ENCODE results near the gene ZNF865. TPM values are rescaled to one million over a fixed set of nuclear protein-coding genes. Genes with fewer than 3 reads are reported as not detected.
A peak's percentile ranks its signal among the peaks of the same experiment; 100 is the strongest.

ZNF865 gene
- total RNA-seq, 2 donors from 2014 or later = 16.2 to 20.2 TPM

- ATAC-seq = no peak
- no peak for DNase-seq
- intact Hi-C loops (cut with DNase I) = no loop called here
These were observed 45.3 kb downstream of the ZNF865 start for GRCh38 chr19:55650602-55651230.

GRCh38 chr19:55651236-55651635, 45.8 kb downstream of the ZNF865 start:
- intact Hi-C loops (cut with DNase I) = no loop called here

GRCh38 chr19:55652311-55653128, 47.1 kb downstream of the ZNF865 start:
- DNase-seq = peak; percentile 53
- intact Hi-C loops (cut with DNase I) = no loop called here
- ATAC-seq = no peak

More at GRCh38 chr19:55651236-55651635, 45.8 kb downstream of the ZNF865 start:
- no peak for DNase-seq
- no peak for ATAC-seq

GRCh38 chr19:55653651-55654322, 48.3 kb downstream of the ZNF865 start:
- intact Hi-C loops (cut with DNase I) = no loop called here
- ATAC-seq = peak; percentile 66 to 71
- DNase-seq = peak; percentile 98

GRCh38 chr19:55654323-55654867, 48.9 kb downstream of the ZNF865 start:
- DNase-seq (peak; percentile 100), ATAC-seq (peak; percentile 77 to 80)
- intact Hi-C loops (cut with DNase I) = no loop called here

GRCh38 chr19:55654868-55655647, 49.6 kb downstream of the ZNF865 start, which contains the start of gene U2AF2:
U2AF2 (plus strand) TSS chr19:55655035; CDS start chr19:55655105, 70 bp downstream.
- DNase-seq (peak; percentile 96), ATAC-seq (peak; percentile 65 to 66)
- intact Hi-C loops (cut with DNase I) = no loop called here

- intact Hi-C loops (cut with DNase I) = no loop called here
- ATAC-seq (no peak), DNase-seq (no peak)
These were observed 50.2 kb downstream of the ZNF865 start for GRCh38 chr19:55655648-55656040.

- intact Hi-C loops (cut with DNase I) = no loop called here
- DNase-seq (no peak), ATAC-seq (no peak)
These were observed 51.1 kb downstream of the ZNF865 start for GRCh38 chr19:55656552-55656951.

- intact Hi-C loops (cut with DNase I) = no loop called here
- DNase-seq (no peak), ATAC-seq (no peak)
These were observed 51.7 kb downstream of the ZNF865 start for GRCh38 chr19:55656988-55657747.

GRCh38 chr19:55658846-55659459, 53.5 kb downstream of the ZNF865 start:
- no peak for DNase-seq
- intact Hi-C loops (cut with DNase I) = no loop called here

GRCh38 chr19:55659822-55660221, 54.4 kb downstream of the ZNF865 start:
- intact Hi-C loops (cut with DNase I) = no loop called here
- ATAC-seq (no peak), DNase-seq (no peak)

More at GRCh38 chr19:55658846-55659459, 53.5 kb downstream of the ZNF865 start:
- ATAC-seq = no peak

- ATAC-seq = no peak
- no peak for DNase-seq
- intact Hi-C loops (cut with DNase I) = no loop called here
These were observed 55.0 kb downstream of the ZNF865 start for GRCh38 chr19:55660404-55660803.

- intact Hi-C loops (cut with DNase I) = no loop called here
- no peak for ATAC-seq
- DNase-seq = no peak
These were observed 55.5 kb downstream of the ZNF865 start for GRCh38 chr19:55660991-55661390.

GRCh38 chr19:55661826-55662225, 56.4 kb downstream of the ZNF865 start:
- ATAC-seq = no peak
- intact Hi-C loops (cut with DNase I) = no loop called here
- DNase-seq = no peak

GRCh38 chr19:55663846-55664536, 58.5 kb downstream of the ZNF865 start:
- intact Hi-C loops (cut with DNase I) = no loop called here
- DNase-seq = no peak
- no peak for ATAC-seq

- DNase-seq (no peak), ATAC-seq (no peak)
- intact Hi-C loops (cut with DNase I) = no loop called here
These were observed 61.0 kb downstream of the ZNF865 start for GRCh38 chr19:55666343-55667005.
